ENCODE data around the gene NIN.
"Not testable (repeated sequence)": the region's sequence is repeated elsewhere in the genome, so short reads cannot be mapped to it uniquely, and the experiment has no call there.

The NIN gene

DNA sequence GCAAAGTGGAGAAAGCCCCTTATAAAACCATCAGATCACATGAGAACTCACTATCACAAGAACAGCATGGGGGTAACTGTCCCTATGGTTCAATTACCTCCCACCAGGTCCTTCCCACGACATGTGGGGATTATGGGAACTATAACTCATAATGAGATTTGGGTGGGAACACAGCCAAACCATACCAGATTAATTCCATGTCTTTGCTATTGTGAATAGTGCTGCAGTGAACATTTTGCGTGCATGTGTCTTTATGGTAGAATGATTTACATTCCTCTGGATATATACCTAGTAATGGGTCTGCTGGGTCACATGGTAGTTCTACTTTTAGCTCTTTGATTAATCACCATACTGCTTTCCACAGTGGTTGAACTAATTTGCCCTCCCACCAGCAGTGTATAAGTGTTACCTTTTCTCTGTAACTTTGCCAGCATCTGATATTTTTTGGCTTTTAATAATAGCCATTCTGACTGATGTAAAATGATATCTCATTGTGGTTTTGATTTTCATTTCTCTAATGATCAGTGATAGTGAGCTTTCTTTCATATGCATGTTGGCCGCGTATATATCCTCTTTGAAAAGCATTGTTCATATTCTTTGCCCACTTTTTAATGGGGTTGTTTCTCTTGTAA lies 133.2 kb downstream of the NIN start:
- no peak for DNase-seq

DNA sequence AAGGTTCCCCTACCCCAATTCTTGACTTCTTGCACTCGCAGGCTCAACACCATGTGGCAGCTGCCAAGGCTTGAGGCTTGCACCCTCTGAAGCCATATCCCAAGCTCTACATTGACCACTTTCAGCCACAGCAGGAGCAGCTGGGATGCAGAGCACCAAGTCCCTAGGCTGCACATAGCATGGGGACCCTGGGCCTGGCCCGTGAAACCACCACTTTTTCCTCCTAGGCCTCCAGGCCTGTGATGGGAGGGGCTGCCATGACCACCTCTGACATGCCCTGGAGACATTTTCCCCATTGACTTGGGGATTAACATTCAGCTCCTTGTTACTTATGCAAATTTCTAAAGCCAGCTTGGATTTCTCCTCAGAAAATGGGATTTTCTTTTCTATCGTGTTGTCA lies 136.7 kb downstream of the NIN start:
- DNase-seq, result not testable (repeated sequence)

DNA sequence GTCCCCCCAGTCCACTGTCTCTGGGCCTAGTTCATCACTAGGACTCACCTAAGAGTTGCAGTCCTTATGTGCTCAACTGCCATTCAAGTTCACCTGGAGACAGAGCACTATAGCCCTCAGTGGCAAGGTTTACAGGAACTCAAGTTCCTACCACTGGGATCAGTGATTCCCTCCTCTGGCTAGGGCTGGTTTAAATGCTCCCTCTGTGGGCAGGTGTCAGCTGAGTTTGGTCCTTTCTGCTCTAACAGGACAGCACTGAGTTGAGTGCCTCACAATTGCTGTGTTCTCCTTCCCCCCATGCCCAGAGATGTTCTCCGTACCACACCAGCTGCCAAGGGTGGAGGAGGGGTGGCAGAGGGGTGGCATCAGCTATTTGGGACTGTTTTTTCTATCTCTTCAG lies 142.1 kb downstream of the NIN start:
- no peak for DNase-seq

DNA sequence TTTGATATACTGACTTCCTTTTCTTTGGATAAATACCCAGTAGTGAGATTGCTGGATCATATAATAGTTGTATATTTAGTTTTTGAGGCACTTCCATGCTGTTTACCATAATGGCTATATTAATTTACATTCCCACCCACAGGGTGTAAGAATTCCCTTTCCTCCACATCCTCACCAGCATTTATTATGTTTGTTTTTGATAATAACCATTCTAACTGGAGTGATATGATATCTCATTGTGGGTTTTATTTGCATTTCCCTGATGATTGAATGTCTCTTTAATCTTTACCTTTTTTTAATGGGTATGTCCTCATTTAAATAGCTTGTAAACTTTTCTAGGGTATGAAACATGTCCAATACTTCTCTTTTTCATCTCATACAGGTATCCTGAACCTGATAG lies 151.3 kb downstream of the NIN start:
- DNase-seq, result no peak

DNA sequence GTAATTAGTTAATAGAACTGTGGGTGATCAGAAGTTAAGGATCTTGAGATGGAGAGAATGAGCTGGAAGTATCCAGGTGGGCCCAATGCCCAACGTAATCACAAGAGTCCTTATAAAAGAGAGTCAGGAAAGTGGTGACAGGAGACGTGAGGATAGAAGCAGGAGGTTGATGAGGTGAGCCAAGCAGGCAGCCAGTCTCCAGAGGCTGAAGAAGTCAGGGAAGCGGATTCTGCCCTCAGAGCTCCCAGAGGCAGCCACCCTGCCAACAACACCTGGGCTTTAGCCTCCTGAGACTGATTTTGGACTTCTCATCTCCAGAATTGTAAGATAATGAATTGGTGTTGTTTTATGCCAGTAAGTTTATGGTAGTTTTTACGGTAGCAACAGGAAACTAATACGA lies 152.8 kb downstream of the NIN start:
- no peak for DNase-seq

DNA sequence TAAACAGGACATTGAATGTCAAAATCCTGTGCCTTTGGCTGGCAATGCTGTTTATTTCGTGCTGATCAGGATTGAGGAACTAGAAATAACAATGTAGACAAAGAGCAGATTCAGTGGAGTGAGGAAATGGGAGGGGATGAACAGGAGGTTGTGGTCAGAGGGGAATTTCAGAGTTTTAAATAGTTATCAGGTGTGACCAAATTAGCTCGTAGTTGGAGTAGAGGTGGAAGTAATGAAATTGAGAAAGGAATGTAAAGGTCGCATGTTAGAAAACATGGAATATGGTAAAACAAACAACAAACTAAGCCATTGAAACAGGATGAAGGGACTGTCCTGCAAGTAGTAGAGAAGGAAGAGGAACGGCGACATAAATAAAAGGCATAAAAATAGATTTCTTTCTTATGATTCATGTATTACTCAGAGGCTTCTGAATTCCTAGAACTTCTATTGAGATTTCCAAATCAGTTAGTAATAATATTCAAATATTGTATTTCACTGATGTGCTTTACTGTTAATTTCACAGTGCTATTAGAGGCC lies 153.4 kb downstream of the NIN start:
- DNase-seq, result no peak

DNA sequence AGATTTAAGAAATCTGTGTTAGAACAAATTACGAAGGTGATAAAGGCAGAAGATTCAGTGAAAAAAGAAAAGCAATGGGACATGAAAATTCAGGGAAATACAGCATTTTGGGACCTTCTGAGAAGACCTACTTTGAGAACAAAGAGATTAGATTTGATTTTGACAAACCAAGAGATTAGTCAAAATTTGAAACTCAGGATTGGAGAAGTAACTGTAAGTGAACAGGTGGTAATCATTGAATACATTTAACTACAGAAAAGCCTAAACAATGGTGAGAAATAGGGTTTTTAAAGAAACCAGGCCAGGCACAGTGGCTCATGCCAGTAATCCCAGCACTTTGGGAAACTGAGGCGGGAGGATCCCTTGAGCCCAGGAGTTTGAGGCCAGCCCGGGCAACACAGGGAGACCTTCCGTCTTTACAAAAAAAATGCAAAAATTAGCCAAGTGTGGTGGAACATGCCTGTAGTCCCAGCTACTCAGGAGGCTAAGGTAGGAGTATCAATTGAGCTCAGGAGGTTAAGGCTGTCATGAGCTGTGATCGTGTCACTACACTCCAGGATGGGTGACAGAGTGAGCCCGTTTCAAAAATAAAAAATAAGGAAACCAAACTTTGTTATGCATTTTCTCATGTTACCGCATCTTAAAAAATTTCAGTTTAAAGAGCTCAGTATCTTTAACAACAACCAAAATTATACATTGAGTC lies 154.0 kb downstream of the NIN start:
- no peak for DNase-seq

DNA sequence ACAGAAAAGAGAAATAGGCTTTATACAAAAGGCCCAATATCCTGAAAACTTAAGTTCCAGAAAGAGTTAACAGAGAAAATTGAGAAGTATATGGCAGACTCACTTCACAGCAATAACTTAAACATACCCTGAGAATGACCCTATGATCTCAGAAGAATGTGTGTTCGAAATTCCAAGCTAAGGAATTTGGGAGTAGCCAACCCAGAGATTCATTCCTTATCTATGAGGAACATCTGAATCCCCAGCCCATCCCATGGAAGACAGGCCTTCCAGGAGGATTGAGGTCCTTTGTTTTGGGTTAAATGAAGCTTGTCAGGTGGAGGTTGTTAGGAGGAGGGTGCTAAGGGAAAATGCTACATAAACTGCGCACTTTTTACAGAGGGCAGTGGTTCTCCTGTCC lies 155.4 kb downstream of the NIN start:
- DNase-seq, result no peak

DNA sequence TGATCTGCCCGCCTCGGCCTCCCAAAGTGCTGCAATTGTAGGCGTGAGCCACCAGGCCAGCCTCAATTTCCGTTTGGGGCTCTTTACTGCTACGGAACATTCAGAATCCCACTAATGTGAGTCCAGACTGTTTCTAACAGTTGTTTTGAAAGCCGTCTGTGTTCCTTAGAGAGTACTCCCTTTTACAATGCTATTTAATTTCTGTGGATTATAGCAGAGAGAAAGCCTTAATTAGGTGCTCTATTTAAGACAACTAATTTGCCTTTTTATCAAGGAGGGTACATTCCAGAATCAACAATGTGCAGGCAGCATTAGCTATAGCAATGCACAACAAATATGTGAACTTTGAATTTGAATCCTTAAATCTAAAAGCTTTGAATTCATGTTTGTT lies 160.1 kb downstream of the NIN start:
- no peak for DNase-seq

DNA sequence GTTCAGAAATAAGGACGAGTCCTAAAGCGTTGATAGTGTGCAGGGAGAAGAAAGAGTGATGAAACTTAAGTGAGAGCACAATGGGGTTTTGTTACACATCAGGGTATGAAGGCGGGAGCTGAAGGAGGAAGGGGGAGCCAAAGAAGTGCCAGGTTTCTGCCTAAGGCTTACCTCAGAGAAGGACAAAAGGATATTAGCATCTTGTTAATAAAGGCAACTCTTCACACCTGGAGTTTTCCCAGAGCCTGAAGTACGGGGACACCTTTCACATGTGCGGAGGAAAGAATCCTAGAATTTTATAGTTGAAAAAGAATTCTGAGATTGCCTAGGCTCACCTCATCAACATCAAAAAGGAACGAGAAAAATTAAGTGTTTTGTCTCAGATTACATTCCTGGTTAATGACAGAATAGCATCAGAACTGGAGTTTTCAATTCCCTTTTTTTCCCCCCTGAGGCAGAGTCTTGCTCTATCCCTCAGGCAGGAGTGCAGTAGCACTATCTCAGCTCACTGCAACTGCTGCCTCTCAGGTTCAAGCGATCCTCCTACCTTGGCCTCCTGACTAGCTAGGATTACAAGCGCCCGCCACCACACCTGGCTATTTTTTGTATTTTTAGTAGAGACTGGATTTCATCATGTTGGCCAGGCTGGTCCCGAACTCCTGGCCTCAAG lies 160.6 kb downstream of the NIN start:
- no peak for DNase-seq

Data from CD4-positive, alpha-beta T cell treated with Interleukin-4 for 1 hour (primary cell).